PFSK-1 (cell line): ENCODE data around the gene ANO9.

Experiments used
- POLR2AphosphoS5 ChIP-seq: IDR thresholded peaks from 2 replicates; pipeline ENCODE4 v1.6.1; 2012; ENCODE audit warnings: low read depth, mild to moderate bottlenecking, control low read depth, low read length, moderate library complexity
- REST ChIP-seq, 2 experiments: IDR thresholded peaks; 2 replicates each; pipeline versions ENCODE4 v1.6.1 to v1.8.0; 2011 to 2012; ENCODE audit warnings: low read depth in 2 of 2, low read length in 2 of 2, control low read depth in 1 of 2, inconsistent platforms in 1 of 2, mild to moderate bottlenecking in 1 of 2, moderate library complexity in 1 of 2; ENCODE audit not compliant: insufficient read depth in 1 of 2
- SIN3A ChIP-seq: IDR thresholded peaks from 2 replicates; pipeline ENCODE4 v1.6.1; 2012; ENCODE audit warnings: mild to moderate bottlenecking, low read length, moderate library complexity, borderline replicate concordance; ENCODE audit not compliant: insufficient read depth
- TAF1 ChIP-seq: IDR thresholded peaks from 2 replicates; pipeline ENCODE4 v1.6.1; 2012; ENCODE audit warnings: low read length, control low read depth, borderline replicate concordance; ENCODE audit not compliant: insufficient read depth

GRCh38 chr11:445765-446588 lies 4.2 kb upstream of the ANO9 start:
- no peak for TF ChIP-seq POLR2AphosphoS5
- no peak for TF ChIP-seq REST (IDR thresholded peaks at IDR 0.05; ENCODE audit: insufficient read depth in 1 of 2, low read depth in 2 of 2, low read length in 2 of 2)
- no peak for TF ChIP-seq SIN3A
- no peak for TF ChIP-seq TAF1
